Ovary (tissue), 9 donors: ENCODE results near the gene SF3A2. TPM values are rescaled to one million over a fixed set of nuclear protein-coding genes. Genes with fewer than 3 reads are reported as not detected.

Experiments
- DNase-seq, 5 donors: peaks; one replicate each; pipeline ENCODE4 v3.0.0-alpha.2; 2019 to 2020
- H3K27ac ChIP-seq, 2 donors: fragments of 200-600 bp; one replicate each; pipeline versions ENCODE4 v1.5.1 to v1.8.0; 2019 to 2022
- H3K27me3 ChIP-seq: fragments of 200-600 bp; one replicate; pipeline ENCODE4 v1.8.0; 2022
- H3K36me3 ChIP-seq: fragments of 200-600 bp; sonication (generic); one replicate; pipeline ENCODE4 v1.5.1; 2019
- H3K4me1 ChIP-seq: one replicate; pipeline ENCODE4 v1.8.1; 2013; ENCODE audit warnings: mild to moderate bottlenecking, moderate library complexity; ENCODE audit not compliant: insufficient read depth
- H3K4me3 ChIP-seq: fragments of 200-600 bp; sonication (generic); one replicate; pipeline ENCODE4 v1.5.1; 2017
- H3K9me3 ChIP-seq, 2 donors: fragments of 200-600 bp in 1 of 2; sonication (generic) in 1 of 2; one replicate each; pipeline versions ENCODE4 v1.5.1 to v1.8.1; 2013 to 2019; ENCODE audit warnings: mild to moderate bottlenecking in 1 of 2, moderate library complexity in 1 of 2
- CTCF ChIP-seq, 3 donors: fragments of 450-650 bp in 2 of 3; fragments of 200-600 bp in 1 of 3; IDR thresholded peaks; one replicate each; pipeline versions ENCODE4 v1.5.1 to v1.8.0; 2016 to 2022; ENCODE audit warnings: antibody characterized with exemption in 3 of 3, mild to moderate bottlenecking in 1 of 3
- EP300 ChIP-seq: sonication (generic); formaldehyde crosslinking; IDR thresholded peaks from one replicate; pipeline ENCODE4 v1.6.1; 2017; ENCODE audit warnings: antibody characterized with exemption
- POLR2A ChIP-seq: fragments of 450-650 bp; IDR thresholded peaks from one replicate; pipeline ENCODE4 v1.6.1; 2017; ENCODE audit warnings: antibody characterized with exemption, mild to moderate bottlenecking, moderate library complexity
- WGBS, 3 donors: extraction: QIAGEN DNeasy Blood & Tissue Kit in 1 of 3; methylation state at CpG; one replicate each; pipeline versions ENCODE4 v1.1.5 to v1.1.7; 2013 to 2017; 5-methylcytosine and 5-hydroxymethylcytosine counted together
- intact Hi-C, 4 donors: fragments of 100-400 bp; cut with DNase I; formaldehyde crosslinking; loops; one replicate each; pipeline versions ENCODE4 v1.11.0 to v1.15.1; 2022 to 2023
- polyA plus RNA-seq, 2 donors: library from polyadenylated mRNA; stranded (reverse); fragments of 200-250 nt in 1 of 2; fragments of 350-450 nt in 1 of 2; fragmentation: Illumina TruSeq in 1 of 2; extraction: RNeasy Lipid Tissue Mini Kit (QIAGEN cat#74804) in 1 of 2; gene quantifications; one replicate each; pipeline ENCODE4 v1.2.3, GENCODE V29; 2013 to 2014
- total RNA-seq, 7 donors: library from RNA; depleted of rRNA in 2 of 7; stranded (reverse); fragments of >200 nt in 2 of 7; fragmentation: NEBNext Ultra II Directional in 3 of 7; extraction: Animal tissue kit (Norgen Biotek cat#: 25700) in 3 of 7; gene quantifications; one replicate each; pipeline versions ENCODE4 v1.1.0 to v1.2.4, GENCODE V29; 2016 to 2023
- donor health status: DM: no; HTN: no; CAD: no; lungs with moderate emphysema.
- donor health status: DM: no; HTN: no; CAD: no.
- donor health status: Bipolar disorder and iron deficiency.
- donor health status: DM: yes; HTN: yes; CAD: no.
- donor health status: DM: no; HTN: no; CAD: no.
- donor health status: DM: yes; HTN: yes; CAD: no.

The SF3A2 gene
- total and polyA plus RNA-seq, 9 donors = 13.7 to 137 (median 89.8) TPM

- Histone ChIP-seq H3K36me3 (no peaks in the 10 kb centered on the region), H3K4me3 (no peak overlapping the region), H3K9me3 (no peaks in the 10 kb centered on the region), H3K27ac (no peak overlapping the region), H3K4me1 (peaks cover 17% of the 10 kb centered on the region), H3K27me3 (peaks cover 16% of the 10 kb centered on the region)
- intact Hi-C loops = loop anchor here in 1 of 4 donors (10.0 kb wide), 1 partner anchor 365 kb away; no protein-coding TSS in a partner anchor
- 13 to 24% (median 19%) methylated on average over 33 to 43 of the region's 43 CpGs for WGBS, 3 donors
- DNase-seq = peak in 1 of 5 donors; percentile 23
- no peak for TF ChIP-seq POLR2A
- TF ChIP-seq EP300 = no peak
- TF ChIP-seq CTCF (IDR thresholded peaks at IDR 0.05) = no peak
Observed at GRCh38 chr19:2249880-2250765, 13.5 kb downstream of the SF3A2 start.

DNA sequence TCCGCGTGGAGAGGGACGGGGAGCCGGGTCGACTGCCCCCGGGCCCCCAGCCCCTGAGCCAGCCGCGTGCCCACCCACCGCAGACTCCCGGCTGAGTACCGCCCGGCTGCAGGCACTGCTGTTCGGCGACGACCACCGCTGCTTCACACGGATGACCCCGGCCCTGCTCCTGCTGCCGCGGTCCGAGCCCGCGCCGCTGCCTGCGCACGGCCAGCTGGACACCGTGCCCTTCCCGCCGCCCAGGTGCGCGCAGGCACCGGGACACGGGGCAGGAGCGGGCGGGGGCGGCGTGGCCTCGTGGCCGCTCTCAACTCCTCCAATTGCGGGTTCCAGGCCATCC, 14.1 kb downstream of the SF3A2 start:
- Histone ChIP-seq H3K36me3 (no peaks in the 10 kb centered on the region), H3K27me3 (peaks cover 16% of the 10 kb centered on the region), H3K4me3 (no peak overlapping the region), H3K9me3 (no peaks in the 10 kb centered on the region), H3K27ac (no peak overlapping the region), H3K4me1 (peaks cover 17% of the 10 kb centered on the region)
- TF ChIP-seq EP300 = no peak
- no peak for TF ChIP-seq CTCF (IDR thresholded peaks at IDR 0.05)
- TF ChIP-seq POLR2A = no peak
- WGBS, 3 donors = 2 to 4% (median 2%) methylated on average over 30 to 40 of the region's 40 CpGs
- DNase-seq = no peak
- intact Hi-C loops = no loop called here

GRCh38 chr19:2251106-2252054, 14.8 kb downstream of the SF3A2 start:
- Histone ChIP-seq H3K36me3 (no peaks in the 10 kb centered on the region), H3K27me3 (peaks cover 16% of the 10 kb centered on the region), H3K4me1 (peaks cover 17% of the 10 kb centered on the region), H3K4me3 (no peak overlapping the region), H3K9me3 (no peaks in the 10 kb centered on the region), H3K27ac (no peak overlapping the region)
- 2 to 10% (median 3%) methylated on average over 13 to 125 of the region's 125 CpGs for WGBS, 3 donors
- intact Hi-C loops = no loop called here
- TF ChIP-seq POLR2A (no peak), CTCF (IDR thresholded peaks at IDR 0.05) (no peak), EP300 (no peak)
- peak in 1 of 5 donors; percentile 26 for DNase-seq

DNA sequence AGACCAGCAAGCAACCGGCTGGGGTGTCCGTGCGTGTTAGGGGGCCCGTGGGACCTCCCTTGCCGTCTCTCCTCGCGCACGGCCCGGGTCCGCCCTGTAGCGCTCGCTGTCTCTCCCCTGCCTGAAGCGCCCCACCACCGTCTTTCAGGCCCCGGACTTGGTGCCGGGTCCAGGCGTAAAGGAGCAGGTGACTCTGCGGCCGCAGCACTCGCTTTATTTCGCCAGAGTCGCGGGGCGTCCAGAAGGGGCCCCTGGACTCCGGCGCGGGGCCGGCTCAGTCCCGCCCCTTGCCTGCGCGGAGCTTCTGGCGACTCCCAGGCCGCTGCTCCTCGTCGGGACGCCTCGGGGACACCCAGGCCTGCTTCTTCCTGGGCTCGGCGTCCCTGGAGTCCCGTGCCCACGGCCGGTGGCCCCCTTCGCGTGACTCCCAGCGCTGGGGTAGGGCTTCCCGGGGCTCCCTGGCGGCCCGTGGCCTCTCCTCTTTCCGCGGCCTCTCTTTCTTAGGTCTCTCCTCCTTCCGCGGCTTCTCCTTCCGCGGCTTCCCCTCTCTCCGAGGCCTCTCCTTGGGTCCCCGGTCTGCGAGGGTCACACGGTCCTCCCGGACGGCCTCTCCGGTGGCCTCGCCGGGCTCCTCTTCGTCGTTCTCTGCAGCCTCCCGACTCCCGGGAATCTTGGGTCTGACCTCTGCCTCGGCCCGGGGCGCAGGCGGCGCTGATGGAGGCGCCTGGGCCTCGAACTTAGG, 15.6 kb downstream of the SF3A2 start:
- Histone ChIP-seq H3K27ac (no peak overlapping the region), H3K4me1 (peaks cover 17% of the 10 kb centered on the region), H3K27me3 (peaks cover 16% of the 10 kb centered on the region), H3K36me3 (no peaks in the 10 kb centered on the region), H3K9me3 (no peaks in the 10 kb centered on the region), H3K4me3 (no peak overlapping the region)
- WGBS, 3 donors = 6 to 10% (median 9%) methylated on average over 67 to 74 of the region's 74 CpGs
- intact Hi-C loops = no loop called here
- TF ChIP-seq CTCF (IDR thresholded peaks at IDR 0.05) (no peak), EP300 (no peak), POLR2A (no peak)
- DNase-seq = no peak
